ENCODE data around the gene SV2B.

Gene SV2B

DNA sequence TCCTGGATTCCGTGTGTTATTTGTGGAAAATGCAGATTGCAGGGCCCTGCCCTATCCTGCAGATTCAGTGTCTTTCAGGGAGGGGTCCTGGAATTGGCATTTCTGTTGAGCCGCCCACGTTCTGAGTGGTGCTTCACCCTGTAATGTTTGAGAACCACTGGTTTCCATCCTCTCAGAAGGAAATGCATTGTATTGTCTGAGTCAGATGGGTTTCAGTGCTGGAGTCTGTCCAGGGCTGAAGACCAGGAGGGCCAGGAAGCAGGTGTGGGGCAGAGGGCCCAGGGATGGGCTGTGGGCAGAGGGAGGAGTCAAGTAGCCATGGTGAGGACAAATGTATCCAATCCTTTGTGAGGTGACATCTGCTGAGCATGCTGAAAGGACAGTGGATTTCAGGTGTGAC lies 123.8 kb downstream of the SV2B start:
- TF ChIP-seq SIN3A (IDR thresholded peaks at IDR 0.05; ENCODE audit: borderline replicate concordance, insufficient read depth, low read length) (no peak), TAF1 (IDR thresholded peaks at IDR 0.05; ENCODE audit: borderline replicate concordance, insufficient read depth, low read length) (no peak), REST (IDR thresholded peaks at IDR 0.05; ENCODE audit: insufficient read depth in 1 of 2, low read depth in 2 of 2, low read length in 2 of 2) (no peak), POLR2AphosphoS5 (IDR thresholded peaks at IDR 0.05; ENCODE audit: low read depth, low read length) (no peak), FOXP2 (optimal IDR thresholded peaks at IDR 0.05; ENCODE audit: borderline replicate concordance, extremely low read depth, extremely low read length, insufficient read depth) (no peak)

- TF ChIP-seq FOXP2 (optimal IDR thresholded peaks at IDR 0.05; ENCODE audit: borderline replicate concordance, extremely low read depth, extremely low read length, insufficient read depth) (no peak), SIN3A (IDR thresholded peaks at IDR 0.05; ENCODE audit: borderline replicate concordance, insufficient read depth, low read length) (no peak), POLR2AphosphoS5 (IDR thresholded peaks at IDR 0.05; ENCODE audit: low read depth, low read length) (no peak), REST (IDR thresholded peaks at IDR 0.05; ENCODE audit: insufficient read depth in 1 of 2, low read depth in 2 of 2, low read length in 2 of 2) (no peak), TAF1 (IDR thresholded peaks at IDR 0.05; ENCODE audit: borderline replicate concordance, insufficient read depth, low read length) (no peak)
Measured at GRCh38 chr15:91224755-91225380, 124.8 kb downstream of the SV2B start.

DNA sequence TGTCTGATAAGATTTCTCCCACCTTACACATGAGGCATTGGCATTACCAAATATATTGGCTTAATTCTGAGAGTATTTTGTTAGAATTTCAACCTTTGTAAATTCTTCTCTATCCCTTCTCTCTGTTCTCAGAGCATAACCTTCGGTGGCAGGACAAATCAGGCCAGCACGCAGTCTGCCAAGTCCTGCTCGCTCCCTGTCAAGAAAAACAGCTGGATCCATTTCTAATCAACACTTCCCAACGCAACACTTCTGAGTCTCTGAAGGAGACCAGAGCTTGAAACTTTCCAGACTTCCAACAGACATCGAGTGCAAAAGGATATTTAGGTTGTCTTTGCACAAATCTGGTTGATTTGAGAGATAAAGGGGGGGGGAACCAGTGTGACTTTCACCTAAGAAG lies 125.7 kb downstream of the SV2B start:
- TF ChIP-seq POLR2AphosphoS5 (IDR thresholded peaks at IDR 0.05; ENCODE audit: low read depth, low read length) (no peak), FOXP2 (optimal IDR thresholded peaks at IDR 0.05; ENCODE audit: borderline replicate concordance, extremely low read depth, extremely low read length, insufficient read depth) (no peak), SIN3A (IDR thresholded peaks at IDR 0.05; ENCODE audit: borderline replicate concordance, insufficient read depth, low read length) (no peak), REST (IDR thresholded peaks at IDR 0.05; ENCODE audit: insufficient read depth in 1 of 2, low read depth in 2 of 2, low read length in 2 of 2) (no peak), TAF1 (IDR thresholded peaks at IDR 0.05; ENCODE audit: borderline replicate concordance, insufficient read depth, low read length) (no peak)

- TF ChIP-seq REST (IDR thresholded peaks at IDR 0.05; ENCODE audit: insufficient read depth in 1 of 2, low read depth in 2 of 2, low read length in 2 of 2) (no peak), POLR2AphosphoS5 (IDR thresholded peaks at IDR 0.05; ENCODE audit: low read depth, low read length) (no peak), SIN3A (IDR thresholded peaks at IDR 0.05; ENCODE audit: borderline replicate concordance, insufficient read depth, low read length) (no peak), FOXP2 (optimal IDR thresholded peaks at IDR 0.05; ENCODE audit: borderline replicate concordance, extremely low read depth, extremely low read length, insufficient read depth) (no peak), TAF1 (IDR thresholded peaks at IDR 0.05; ENCODE audit: borderline replicate concordance, insufficient read depth, low read length) (no peak)
Measured at GRCh38 chr15:91227117-91227516, 127.1 kb downstream of the SV2B start.

All from PFSK-1 (cell line).